ENCODE measurements around the gene MRI1. TPM values are rescaled to one million over a fixed set of nuclear protein-coding genes. Genes with fewer than 3 reads are reported as not detected.

The MRI1 gene
- total RNA-seq, 1 donor from 2014 or later: 13.7 TPM

DNA sequence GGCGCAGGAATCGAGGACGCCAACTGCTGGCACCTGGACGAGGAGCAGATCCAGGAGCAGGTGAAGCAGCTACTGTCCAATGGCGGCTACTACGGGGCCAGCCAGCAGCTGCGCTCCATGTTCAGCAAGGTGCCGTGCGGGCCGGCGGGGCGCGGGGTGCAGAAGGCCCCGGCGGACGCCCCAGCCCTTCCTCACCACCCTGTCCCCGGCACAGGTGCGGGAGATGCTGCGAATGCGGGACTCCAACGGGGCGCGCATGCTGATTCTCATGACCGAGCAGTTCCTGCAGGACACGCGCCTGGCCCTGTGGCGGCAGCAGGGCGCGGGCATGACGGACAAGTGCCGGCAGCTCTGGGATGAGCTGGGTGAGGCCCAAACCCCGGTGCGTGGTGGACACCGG, 44.5 kb downstream of the MRI1 start:
- DNase-seq: no peak
- Histone ChIP-seq H3K4me1 (no peaks in the 10 kb centered on the region), H3K36me3 (peaks cover 33% of the 10 kb centered on the region), H3K27ac (replicated peaks) (no peak overlapping the region), H3K27me3 (ENCODE audit: low read depth) (no peaks in the 10 kb centered on the region), H3K4me3 (no peak overlapping the region), H3K9me3 (replicated peaks) (no peaks in the 10 kb centered on the region)
- TF ChIP-seq, protein P1, sequence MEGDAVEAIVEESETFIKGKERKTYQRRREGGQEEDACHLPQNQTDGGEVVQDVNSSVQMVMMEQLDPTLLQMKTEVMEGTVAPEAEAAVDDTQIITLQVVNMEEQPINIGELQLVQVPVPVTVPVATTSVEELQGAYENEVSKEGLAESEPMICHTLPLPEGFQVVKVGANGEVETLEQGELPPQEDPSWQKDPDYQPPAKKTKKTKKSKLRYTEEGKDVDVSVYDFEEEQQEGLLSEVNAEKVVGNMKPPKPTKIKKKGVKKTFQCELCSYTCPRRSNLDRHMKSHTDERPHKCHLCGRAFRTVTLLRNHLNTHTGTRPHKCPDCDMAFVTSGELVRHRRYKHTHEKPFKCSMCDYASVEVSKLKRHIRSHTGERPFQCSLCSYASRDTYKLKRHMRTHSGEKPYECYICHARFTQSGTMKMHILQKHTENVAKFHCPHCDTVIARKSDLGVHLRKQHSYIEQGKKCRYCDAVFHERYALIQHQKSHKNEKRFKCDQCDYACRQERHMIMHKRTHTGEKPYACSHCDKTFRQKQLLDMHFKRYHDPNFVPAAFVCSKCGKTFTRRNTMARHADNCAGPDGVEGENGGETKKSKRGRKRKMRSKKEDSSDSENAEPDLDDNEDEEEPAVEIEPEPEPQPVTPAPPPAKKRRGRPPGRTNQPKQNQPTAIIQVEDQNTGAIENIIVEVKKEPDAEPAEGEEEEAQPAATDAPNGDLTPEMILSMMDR (IDR thresholded peaks at IDR 0.05; ENCODE audit: borderline replicate concordance): no peak
- intact Hi-C loops (cut with micrococcal nuclease): no loop called here

DNA sequence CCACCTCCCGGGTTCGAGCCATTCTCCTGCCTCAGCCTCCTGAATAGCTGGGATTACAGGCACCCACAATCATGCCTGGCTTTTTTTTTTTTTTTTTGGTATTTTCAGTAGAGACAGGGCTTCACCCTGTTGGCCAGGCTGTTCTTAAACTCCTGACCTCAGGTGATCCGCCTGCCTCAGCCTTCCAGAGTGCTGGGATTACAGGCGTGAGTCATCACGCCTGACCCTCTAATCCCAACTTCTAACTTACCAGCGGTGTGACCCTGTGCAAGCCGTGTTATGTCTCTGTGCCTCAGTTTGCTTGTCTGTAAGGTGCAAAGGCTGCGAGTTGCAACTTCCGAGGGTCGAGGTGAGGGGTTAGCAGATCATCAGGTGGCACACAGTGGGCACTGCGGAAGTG, 48.2 kb downstream of the MRI1 start:
- Histone ChIP-seq H3K36me3 (peaks cover 39% of the 10 kb centered on the region), H3K27ac (replicated peaks) (no peak overlapping the region), H3K27me3 (ENCODE audit: low read depth) (no peaks in the 10 kb centered on the region), H3K4me3 (no peak overlapping the region), H3K9me3 (replicated peaks) (no peaks in the 10 kb centered on the region), H3K4me1 (no peaks in the 10 kb centered on the region)
- intact Hi-C loops (cut with micrococcal nuclease): no loop called here
- DNase-seq: no peak
- TF ChIP-seq, protein P1 (IDR thresholded peaks at IDR 0.05; ENCODE audit: borderline replicate concordance): no peak

DNA sequence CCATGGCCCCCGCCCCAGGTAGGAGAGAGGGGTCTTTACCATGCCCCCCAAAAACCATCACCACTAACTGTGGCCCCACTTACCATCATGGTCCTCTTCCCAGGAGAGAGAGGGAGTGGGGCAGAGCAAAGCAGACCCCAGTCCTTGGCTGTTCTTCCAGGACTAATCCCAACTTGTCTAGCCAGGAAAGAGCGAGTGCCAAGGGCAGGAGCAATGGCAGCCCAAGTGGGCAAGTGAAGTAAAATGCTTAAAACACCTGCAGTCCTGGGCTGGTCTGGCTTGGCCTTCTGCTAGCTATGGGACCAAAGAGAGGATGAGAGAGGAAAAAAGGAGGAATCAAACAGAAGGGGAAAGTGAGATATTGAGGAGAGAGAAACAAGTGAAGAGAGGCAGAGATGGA, 48.8 kb downstream of the MRI1 start:
- intact Hi-C loops (cut with micrococcal nuclease): no loop called here
- Histone ChIP-seq H3K9me3 (replicated peaks) (no peaks in the 10 kb centered on the region), H3K4me1 (no peaks in the 10 kb centered on the region), H3K27me3 (ENCODE audit: low read depth) (no peaks in the 10 kb centered on the region), H3K27ac (replicated peaks) (no peak overlapping the region), H3K36me3 (peaks cover 39% of the 10 kb centered on the region), H3K4me3 (no peak overlapping the region)
- no peak for DNase-seq
- TF ChIP-seq, protein P1 (IDR thresholded peaks at IDR 0.05; ENCODE audit: borderline replicate concordance): no peak

DNA sequence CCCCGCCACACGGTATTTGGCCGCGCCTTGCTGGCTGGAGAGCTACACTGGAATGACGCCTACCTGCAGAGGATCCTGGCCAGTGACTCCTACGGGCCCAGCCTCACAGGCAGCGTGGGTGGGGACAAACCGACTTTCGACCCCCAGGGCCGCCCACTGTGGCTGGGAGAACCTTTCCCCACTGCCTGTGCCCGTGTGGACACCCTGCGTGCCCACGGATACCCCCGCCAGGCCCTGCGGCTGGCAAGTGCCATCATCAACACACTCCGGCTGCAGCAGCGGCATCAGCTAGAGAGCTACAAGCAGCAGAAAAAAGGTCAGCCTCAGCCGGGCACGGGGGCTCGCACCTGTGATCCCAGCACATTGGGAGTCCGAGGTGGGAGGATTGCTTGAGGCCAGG, 50.2 kb downstream of the MRI1 start:
- no peak overlapping the region for H3K4me3 ChIP-seq
- no peaks in the 10 kb centered on the region for H3K4me1 ChIP-seq
- H3K9me3 ChIP-seq (replicated peaks): no peaks in the 10 kb centered on the region
- TF ChIP-seq, protein P1 (IDR thresholded peaks at IDR 0.05; ENCODE audit: borderline replicate concordance): no peak
- DNase-seq: no peak
- intact Hi-C loops (cut with micrococcal nuclease): no loop called here
- H3K27ac ChIP-seq (replicated peaks): no peak overlapping the region
- H3K36me3 ChIP-seq: peaks cover 32% of the 10 kb centered on the region
- H3K27me3 ChIP-seq (ENCODE audit: low read depth): no peaks in the 10 kb centered on the region

DNA sequence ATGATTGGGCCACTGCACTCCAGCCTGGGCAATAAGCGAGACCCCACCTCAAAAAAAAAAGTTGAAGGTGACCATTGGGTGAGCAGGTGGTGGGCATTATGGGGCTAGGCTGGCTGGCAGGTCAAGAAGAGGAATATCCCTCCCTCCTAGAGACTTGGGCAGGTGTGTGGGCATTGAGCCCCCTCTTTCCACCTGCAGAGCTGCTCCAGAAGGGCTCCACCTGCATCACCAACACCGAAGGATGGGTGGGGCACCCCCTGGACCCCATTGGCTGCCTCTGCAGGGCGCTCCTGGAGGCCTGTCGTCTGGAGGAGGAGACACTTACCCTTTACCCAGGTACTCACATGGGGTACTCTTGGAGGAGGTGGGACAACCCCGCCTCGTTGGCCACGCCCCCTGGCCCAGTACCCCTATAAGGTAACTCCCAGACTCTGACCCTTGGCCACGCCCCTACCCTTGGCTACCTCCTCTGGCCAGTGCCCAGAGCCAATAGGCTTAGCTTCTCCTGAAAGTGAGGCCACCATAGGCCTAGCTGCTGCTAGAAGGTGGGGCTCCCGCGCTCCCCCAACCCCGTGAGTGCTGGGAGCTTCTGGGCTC, 52.8 kb downstream of the MRI1 start:
- H3K9me3 ChIP-seq (replicated peaks): no peaks in the 10 kb centered on the region
- peaks cover 26% of the 10 kb centered on the region for H3K36me3 ChIP-seq
- H3K27ac ChIP-seq (replicated peaks): no peak overlapping the region
- DNase-seq: no peak
- peak overlapping the region; percentile 51 for H3K4me3 ChIP-seq
- TF ChIP-seq, protein P1 (IDR thresholded peaks at IDR 0.05; ENCODE audit: borderline replicate concordance): no peak
- no peaks in the 10 kb centered on the region for H3K4me1 ChIP-seq
- intact Hi-C loops (cut with micrococcal nuclease): no loop called here
- no peaks in the 10 kb centered on the region for H3K27me3 ChIP-seq (ENCODE audit: low read depth)
